Omental fat pad (tissue), 4 donors: ENCODE results near the gene ASIC1. TPM values are rescaled to one million over a fixed set of nuclear protein-coding genes. Genes with fewer than 3 reads are reported as not detected.

Experiments used
- ATAC-seq: fragments of 150-250 bp; one replicate; pipeline ENCODE4 v1.9.1; 2016; ENCODE audit warnings: mild to moderate bottlenecking, moderate library complexity; ENCODE audit not compliant: low FRiP score
- DNase-seq: peaks from one replicate; pipeline ENCODE4 v3.0.0-alpha.2; 2019; ENCODE audit warnings: low spot score
- total RNA-seq, 4 donors: library from RNA; depleted of rRNA; stranded (reverse); fragments of >200 nt; gene quantifications; one replicate each; pipeline ENCODE4 v1.1.0, GENCODE V29; 2016
- TF ChIP-seq, protein P1 (sequence below), 3 donors: fragments of 450-650 bp; IDR thresholded peaks; one replicate each; pipeline ENCODE4 v1.5.1; 2016 to 2017; ENCODE audit warnings: antibody characterized with exemption in 3 of 3, mild to moderate bottlenecking in 3 of 3, moderate library complexity in 2 of 3

ASIC1 gene
- total RNA-seq, 4 donors from 2014 or later: 0.69 to 3.8 (median 1.4) TPM

DNA sequence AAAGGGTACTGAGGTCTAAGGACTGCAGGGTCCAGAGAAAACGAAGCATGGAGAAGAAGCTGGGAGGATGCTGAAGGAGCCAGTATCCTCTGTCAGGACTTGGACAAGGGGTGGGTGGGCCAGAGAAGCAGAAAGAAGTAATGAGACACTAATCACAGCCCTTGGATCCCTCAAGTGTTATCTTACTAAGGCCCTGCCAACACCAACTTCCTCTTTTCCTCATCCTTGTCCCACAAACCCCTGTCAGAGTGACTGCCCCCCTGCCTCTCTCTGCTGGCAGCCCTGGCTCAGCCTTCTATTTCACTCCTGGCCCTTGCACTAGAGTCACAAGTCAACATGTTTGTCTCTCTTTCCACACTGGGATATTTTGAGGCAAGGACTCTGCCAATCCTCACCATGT is 3.8 kb upstream of the ASIC1 start:
- TF ChIP-seq, protein P1, sequence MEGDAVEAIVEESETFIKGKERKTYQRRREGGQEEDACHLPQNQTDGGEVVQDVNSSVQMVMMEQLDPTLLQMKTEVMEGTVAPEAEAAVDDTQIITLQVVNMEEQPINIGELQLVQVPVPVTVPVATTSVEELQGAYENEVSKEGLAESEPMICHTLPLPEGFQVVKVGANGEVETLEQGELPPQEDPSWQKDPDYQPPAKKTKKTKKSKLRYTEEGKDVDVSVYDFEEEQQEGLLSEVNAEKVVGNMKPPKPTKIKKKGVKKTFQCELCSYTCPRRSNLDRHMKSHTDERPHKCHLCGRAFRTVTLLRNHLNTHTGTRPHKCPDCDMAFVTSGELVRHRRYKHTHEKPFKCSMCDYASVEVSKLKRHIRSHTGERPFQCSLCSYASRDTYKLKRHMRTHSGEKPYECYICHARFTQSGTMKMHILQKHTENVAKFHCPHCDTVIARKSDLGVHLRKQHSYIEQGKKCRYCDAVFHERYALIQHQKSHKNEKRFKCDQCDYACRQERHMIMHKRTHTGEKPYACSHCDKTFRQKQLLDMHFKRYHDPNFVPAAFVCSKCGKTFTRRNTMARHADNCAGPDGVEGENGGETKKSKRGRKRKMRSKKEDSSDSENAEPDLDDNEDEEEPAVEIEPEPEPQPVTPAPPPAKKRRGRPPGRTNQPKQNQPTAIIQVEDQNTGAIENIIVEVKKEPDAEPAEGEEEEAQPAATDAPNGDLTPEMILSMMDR (IDR thresholded peaks at IDR 0.05): no peak
- DNase-seq (no peak), ATAC-seq (no peak)

DNA sequence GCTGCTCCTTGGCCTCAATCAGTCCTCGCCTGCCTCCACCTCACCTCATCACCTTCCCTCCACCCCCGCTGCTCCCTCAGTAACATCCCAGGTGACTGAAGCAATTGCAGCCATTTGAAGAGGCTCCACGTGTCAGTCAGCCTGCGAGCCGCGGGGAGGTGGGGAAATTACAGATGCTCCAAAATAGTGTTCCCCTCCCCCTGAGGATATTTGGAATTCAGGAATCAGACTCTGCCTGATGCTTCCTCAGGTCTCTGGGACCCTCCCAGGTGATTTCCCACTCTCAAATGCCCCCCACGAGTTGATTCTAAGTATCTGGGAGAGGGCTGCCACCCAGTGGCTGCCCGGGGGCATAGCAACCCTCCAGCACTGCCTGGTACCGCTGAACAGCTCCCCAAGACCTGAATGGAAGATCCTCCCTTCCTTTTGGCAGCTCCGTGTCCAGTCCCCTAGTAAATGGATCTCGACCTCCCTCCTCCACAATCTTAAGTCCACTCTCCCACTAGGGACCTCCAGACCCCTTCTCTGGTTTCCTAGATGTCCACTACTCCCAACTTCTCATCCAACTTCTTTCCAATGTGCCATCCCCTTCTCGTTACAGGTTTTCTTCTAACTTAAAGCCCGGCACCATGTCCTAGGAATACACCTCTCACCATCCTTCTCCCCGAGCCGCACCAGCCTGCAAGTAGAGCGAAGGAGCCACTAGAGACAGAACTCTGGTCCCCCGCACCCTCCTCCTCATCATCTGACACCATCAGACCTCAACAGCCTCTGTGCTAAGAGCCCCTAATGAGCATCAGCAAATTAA is 1.4 kb upstream of the ASIC1 start:
- ATAC-seq (no peak), DNase-seq (no peak)
- TF ChIP-seq, protein P1 (IDR thresholded peaks at IDR 0.05): peak in 1 of 3 donors; percentile 71

DNA sequence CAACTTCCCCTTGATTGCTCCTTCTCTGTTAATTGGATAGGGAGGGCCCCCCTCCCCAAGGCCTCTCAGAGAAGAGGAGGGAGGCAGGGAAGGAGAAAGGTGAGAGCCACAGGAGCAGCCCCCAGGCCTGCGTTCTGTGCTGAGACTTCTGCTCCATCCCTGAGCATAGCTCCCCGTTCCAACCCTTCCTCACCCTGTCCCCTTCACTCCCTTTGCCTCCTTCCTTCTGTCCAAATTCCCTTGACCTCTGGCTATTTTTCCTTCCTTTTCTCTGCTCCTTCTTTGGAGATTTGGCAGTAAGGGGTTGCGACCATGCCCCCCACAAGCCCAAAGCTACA is 788 bp upstream of the ASIC1 start:
- DNase-seq: no peak
- TF ChIP-seq, protein P1 (IDR thresholded peaks at IDR 0.05): no peak
- ATAC-seq: no peak

DNA sequence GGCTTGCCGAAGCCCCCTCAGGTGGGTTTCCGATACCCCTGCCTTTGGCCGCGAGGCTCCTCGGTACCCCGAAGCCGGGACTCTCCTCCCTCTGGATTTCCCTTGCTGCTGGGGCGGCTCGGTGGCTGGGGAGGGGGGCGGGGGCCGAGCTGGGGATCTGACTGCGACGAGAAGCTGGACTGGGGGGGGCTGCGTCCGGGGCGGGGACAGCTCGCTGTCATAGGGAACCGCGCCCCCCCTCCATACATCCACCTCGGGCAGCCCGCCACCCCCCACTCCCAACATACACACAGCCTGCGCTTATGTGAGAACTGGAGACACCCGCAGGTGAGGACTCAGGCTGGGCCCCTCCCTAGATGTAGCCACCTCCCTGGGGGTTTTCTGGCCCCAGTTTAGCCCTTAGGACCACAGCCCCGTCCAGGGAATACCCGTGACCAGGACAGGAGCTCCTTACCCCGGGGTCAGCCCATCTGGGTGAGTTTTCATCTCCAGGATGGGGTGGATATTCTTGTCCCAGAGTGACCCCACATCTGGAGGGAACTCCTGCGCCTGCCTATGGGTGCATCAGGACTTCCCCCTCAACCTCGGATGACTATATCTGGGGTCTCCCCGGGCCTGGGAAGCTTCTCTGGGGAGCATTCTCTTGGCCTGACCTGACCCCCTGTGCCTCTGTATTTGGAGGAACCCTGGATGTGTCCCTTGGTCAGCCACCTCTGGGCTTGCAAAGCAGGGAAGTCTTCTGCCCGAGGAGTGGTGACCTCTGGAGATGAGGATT is 687 bp downstream of the ASIC1 start:
- TF ChIP-seq, protein P1 (IDR thresholded peaks at IDR 0.05): no peak
- DNase-seq: no peak
- ATAC-seq: no peak

DNA sequence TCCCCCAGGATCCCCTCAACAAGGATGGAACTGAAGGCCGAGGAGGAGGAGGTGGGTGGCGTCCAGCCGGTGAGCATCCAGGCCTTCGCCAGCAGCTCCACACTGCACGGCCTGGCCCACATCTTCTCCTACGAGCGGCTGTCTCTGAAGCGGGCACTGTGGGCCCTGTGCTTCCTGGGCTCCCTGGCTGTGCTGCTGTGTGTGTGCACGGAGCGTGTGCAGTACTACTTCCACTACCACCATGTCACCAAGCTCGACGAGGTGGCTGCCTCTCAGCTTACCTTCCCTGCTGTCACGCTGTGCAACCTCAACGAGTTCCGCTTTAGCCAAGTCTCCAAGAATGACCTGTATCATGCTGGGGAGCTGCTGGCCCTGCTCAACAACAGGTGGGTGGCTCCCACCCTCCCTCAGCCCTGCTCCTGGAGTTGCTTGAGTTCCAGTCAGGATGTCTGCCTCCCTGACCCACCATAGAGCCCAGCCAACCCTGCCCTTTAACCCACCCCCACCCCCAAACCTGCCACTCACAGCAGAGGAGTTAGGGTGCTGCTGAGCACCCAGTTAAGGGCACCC is 1.4 kb downstream of the ASIC1 start:
- TF ChIP-seq, protein P1 (IDR thresholded peaks at IDR 0.05): no peak
- no peak for DNase-seq
- no peak for ATAC-seq

DNA sequence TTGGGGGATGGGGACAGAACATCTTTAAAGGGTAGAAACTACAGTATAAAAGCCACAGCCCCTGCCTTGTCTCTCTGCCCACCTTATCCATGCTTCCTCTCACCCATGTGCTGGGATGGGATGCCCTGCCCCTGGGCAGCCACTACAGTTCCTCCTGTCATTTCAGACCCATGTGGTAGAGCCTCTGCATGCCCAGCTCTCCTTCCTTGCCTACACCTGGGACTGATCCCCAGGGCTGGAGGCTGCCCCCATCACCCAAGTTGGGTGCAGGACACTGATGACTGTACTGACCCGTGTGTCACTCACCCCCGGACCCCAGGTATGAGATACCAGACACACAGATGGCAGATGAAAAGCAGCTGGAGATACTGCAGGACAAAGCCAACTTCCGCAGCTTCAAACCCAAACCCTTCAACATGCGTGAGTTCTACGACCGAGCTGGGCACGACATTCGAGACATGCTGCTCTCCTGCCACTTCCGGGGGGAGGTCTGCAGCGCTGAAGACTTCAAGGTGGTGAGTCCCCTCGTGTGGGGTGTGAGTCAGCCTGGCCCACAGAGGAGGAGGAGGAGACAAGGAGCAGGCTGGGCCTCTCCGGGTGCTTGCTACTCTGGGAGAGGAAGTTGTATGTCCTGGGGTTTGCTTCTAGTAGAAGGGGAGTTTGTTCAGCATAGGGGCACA is 2.2 kb downstream of the ASIC1 start:
- TF ChIP-seq, protein P1 (IDR thresholded peaks at IDR 0.05): no peak
- DNase-seq (no peak), ATAC-seq (no peak)
